HT1080 (cell line): ENCODE measurements around the gene CRYGB. TPM values are rescaled to one million over a fixed set of nuclear protein-coding genes. Genes with fewer than 3 reads are reported as not detected.
A peak's percentile ranks its signal among the peaks of the same experiment; 100 is the strongest.

Experiments used
- DNase-seq: peaks from one replicate; pipeline ENCODE4 v3.0.0-alpha.2; 2015; ENCODE audit warnings: low read depth
- polyA plus RNA-seq, 2 experiments: library from polyadenylated mRNA; depleted of rRNA; stranded (reverse); fragments of >200 nt; gene quantifications; 2 replicates each; pipeline ENCODE4 v1.2.3, GENCODE V29; 2015
- total RNA-seq: library from RNA; depleted of rRNA; stranded (reverse); fragments of >200 nt; shearing (Covaris generic); gene quantifications from 2 replicates; pipeline ENCODE4 v1.2.3, GENCODE V29; 2014; rRNA removed

The CRYGB gene
- not detected in 2 replicates for total RNA-seq
- polyA plus RNA-seq (2015; cell fraction: cytosol; rRNA removed) = not detected in 2 replicates
- polyA plus RNA-seq (2015; cell fraction: nucleus; rRNA removed) = not detected in 2 replicates

GRCh38 chr2:208146006-208146405 is at the start of gene CRYGB:
CRYGB (minus strand) TSS chr2:208146158; CDS start chr2:208146120, 38 bp downstream.
- DNase-seq = no peak

- DNase-seq = no peak
Measured at GRCh38 chr2:208195531-208195930, 49.6 kb upstream of the CRYGB start.

- peak; percentile 11 for DNase-seq
Measured at GRCh38 chr2:208192611-208193236, 46.8 kb upstream of the CRYGB start.

GRCh38 chr2:208189810-208190503 is 44.0 kb upstream of the CRYGB start, which contains the start of gene C2orf80:
C2orf80 (minus strand) TSS chr2:208190030; CDS start chr2:208186986, 3,044 bp downstream.
- DNase-seq = no peak

- no peak for DNase-seq
Measured at GRCh38 chr2:208189069-208189809, 43.3 kb upstream of the CRYGB start.

- no peak for DNase-seq
Measured at GRCh38 chr2:208186893-208187292, 40.9 kb upstream of the CRYGB start.

GRCh38 chr2:208186465-208186864 is 40.5 kb upstream of the CRYGB start:
- DNase-seq = no peak

- DNase-seq = no peak
Measured at GRCh38 chr2:208183972-208184705, 38.2 kb upstream of the CRYGB start.

GRCh38 chr2:208183526-208183925 is 37.6 kb upstream of the CRYGB start:
- no peak for DNase-seq

- no peak for DNase-seq
Measured at GRCh38 chr2:208182835-208183234, 36.9 kb upstream of the CRYGB start.

GRCh38 chr2:208179028-208179609 is 33.2 kb upstream of the CRYGB start:
- DNase-seq = peak; percentile 13

GRCh38 chr2:208175840-208176153 is 29.8 kb upstream of the CRYGB start:
- no peak for DNase-seq

- DNase-seq = peak; percentile 82
Measured at GRCh38 chr2:208175069-208175839, 29.3 kb upstream of the CRYGB start.

GRCh38 chr2:208174144-208174543 is 28.2 kb upstream of the CRYGB start:
- no peak for DNase-seq

GRCh38 chr2:208172125-208172524 is 26.2 kb upstream of the CRYGB start:
- DNase-seq = no peak

- no peak for DNase-seq
Measured at GRCh38 chr2:208164951-208165755, 19.2 kb upstream of the CRYGB start.

- DNase-seq = no peak
Measured at GRCh38 chr2:208163489-208163888, 17.5 kb upstream of the CRYGB start, which contains the start of gene CRYGA. CRYGA (minus strand) TSS chr2:208163589; CDS start chr2:208163556, 33 bp downstream.

GRCh38 chr2:208156439-208156838 is 10.5 kb upstream of the CRYGB start:
- no peak for DNase-seq

GRCh38 chr2:208153156-208153555 is 7.2 kb upstream of the CRYGB start:
- no peak for DNase-seq
